Progenitor cell of endocrine pancreas (in vitro differentiated cells): Measurements from ENCODE around the gene TRIM44. TPM values are rescaled to one million over a fixed set of nuclear protein-coding genes. Genes with fewer than 3 reads are reported as not detected.

Source experiments
- DNase-seq: peaks from one replicate; pipeline ENCODE4 v3.0.0; 2021; ENCODE audit warnings: low spot score; ENCODE audit not compliant: unreplicated experiment
- H3K27ac Mint-ChIP-seq: 2 replicates; pipeline ENCODE4 v1.8.0; 2021; ENCODE audit warnings: mild to moderate bottlenecking, moderate library complexity, mixed read lengths
- H3K27me3 Mint-ChIP-seq: 2 replicates; pipeline ENCODE4 v1.8.0; 2021; ENCODE audit warnings: mixed read lengths
- H3K36me3 Mint-ChIP-seq: 2 replicates; pipeline ENCODE4 v1.8.0; 2022; ENCODE audit warnings: mixed read lengths; ENCODE audit not compliant: insufficient read depth
- H3K4me1 Mint-ChIP-seq: 2 replicates; pipeline ENCODE4 v1.8.0; 2021; ENCODE audit warnings: low read depth, mixed read lengths
- H3K4me3 Mint-ChIP-seq: 2 replicates; pipeline ENCODE4 v1.8.0; 2021; ENCODE audit warnings: low read depth, mild to moderate bottlenecking, moderate library complexity, mixed read lengths
- H3K9me3 Mint-ChIP-seq: 2 replicates; pipeline ENCODE4 v1.8.0; 2021; ENCODE audit warnings: low read depth, mixed read lengths
- long read RNA-seq: library from polyadenylated mRNA; unstranded; transcript quantifications from one replicate; pipeline ENCODE4 v2.0.0, GENCODE V29; 2020
- total RNA-seq: library from RNA; stranded (reverse); gene quantifications from 2 replicates; pipeline ENCODE4 v1.2.1, GENCODE V29; 2021
- TF ChIP-seq, protein P1 (sequence below): fragments of 200-600 bp; sonication (generic); IDR thresholded peaks from one replicate; pipeline ENCODE4 v1.5.0; 2021; ENCODE audit warnings: antibody characterized with exemption, mild to moderate bottlenecking; ENCODE audit not compliant: unreplicated experiment

The TRIM44 gene
- 60.1 and 65.1 TPM in 2 replicates for total RNA-seq
- long read RNA-seq, full-length matches to known transcripts: 15 of 39 reads
- long read RNA-seq, partial matches to known transcripts: 10 of 39 reads
- long read RNA-seq, other reads (novel, unspliced or antisense): 14 of 39 reads

- DNase-seq: peak; percentile 50
- Mint-ChIP-seq H3K36me3 (peaks cover 31% of the 10 kb centered on the region), H3K4me3 (peak within 1 kb of the TSS; percentile 93), H3K27me3 (peaks cover 9% of the 10 kb centered on the region), H3K27ac (peak within 1 kb of the TSS; percentile 96), H3K4me1 (peaks cover 14% of the 10 kb centered on the region), H3K9me3 (peaks cover 28% of the 10 kb centered on the region)
- TF ChIP-seq, protein P1, sequence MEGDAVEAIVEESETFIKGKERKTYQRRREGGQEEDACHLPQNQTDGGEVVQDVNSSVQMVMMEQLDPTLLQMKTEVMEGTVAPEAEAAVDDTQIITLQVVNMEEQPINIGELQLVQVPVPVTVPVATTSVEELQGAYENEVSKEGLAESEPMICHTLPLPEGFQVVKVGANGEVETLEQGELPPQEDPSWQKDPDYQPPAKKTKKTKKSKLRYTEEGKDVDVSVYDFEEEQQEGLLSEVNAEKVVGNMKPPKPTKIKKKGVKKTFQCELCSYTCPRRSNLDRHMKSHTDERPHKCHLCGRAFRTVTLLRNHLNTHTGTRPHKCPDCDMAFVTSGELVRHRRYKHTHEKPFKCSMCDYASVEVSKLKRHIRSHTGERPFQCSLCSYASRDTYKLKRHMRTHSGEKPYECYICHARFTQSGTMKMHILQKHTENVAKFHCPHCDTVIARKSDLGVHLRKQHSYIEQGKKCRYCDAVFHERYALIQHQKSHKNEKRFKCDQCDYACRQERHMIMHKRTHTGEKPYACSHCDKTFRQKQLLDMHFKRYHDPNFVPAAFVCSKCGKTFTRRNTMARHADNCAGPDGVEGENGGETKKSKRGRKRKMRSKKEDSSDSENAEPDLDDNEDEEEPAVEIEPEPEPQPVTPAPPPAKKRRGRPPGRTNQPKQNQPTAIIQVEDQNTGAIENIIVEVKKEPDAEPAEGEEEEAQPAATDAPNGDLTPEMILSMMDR: no peak
Observed at GRCh38 chr11:35662649-35663407, at the start of gene TRIM44. Gene TRIM44 (plus strand): TSS chr11:35662775. CDS start chr11:35663112, 337 bp downstream.

DNA sequence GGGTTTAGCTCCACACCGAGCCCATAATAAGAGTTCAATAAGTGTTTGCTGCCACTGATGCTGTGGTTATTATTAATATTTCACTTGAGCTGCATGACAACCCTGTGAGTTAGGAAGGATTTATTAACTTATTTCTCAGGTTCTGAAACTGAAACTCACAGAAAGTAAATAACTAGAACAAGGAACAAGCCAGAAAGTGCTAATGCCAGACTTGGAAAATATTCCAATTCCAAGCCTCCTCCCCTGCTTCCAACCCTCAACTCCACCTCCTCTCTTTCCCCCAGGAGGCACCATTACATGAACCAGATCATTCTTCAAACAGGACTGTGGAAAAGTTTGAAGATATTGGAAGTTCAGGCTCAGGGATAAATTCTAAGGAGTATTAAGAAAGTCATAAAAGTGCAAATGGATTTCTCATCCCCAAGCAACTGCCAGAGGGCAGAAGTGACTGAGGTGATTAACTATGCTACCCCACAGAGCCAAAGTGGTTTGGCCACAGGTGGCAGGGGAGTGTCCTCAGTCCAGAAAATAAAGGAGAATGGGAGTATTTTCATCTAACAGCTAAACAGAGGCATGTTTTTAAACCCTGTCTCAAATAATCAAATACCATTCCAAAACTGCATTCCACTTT is 47.5 kb upstream of the TRIM44 start:
- no peaks in the 10 kb centered on the region for H3K9me3 Mint-ChIP-seq
- H3K4me1 Mint-ChIP-seq: peaks cover 4% of the 10 kb centered on the region
- no peaks in the 10 kb centered on the region for H3K36me3 Mint-ChIP-seq
- H3K27ac Mint-ChIP-seq: no peak overlapping the region
- peaks cover 24% of the 10 kb centered on the region for H3K27me3 Mint-ChIP-seq
- TF ChIP-seq, protein P1: no peak
- no peak overlapping the region for H3K4me3 Mint-ChIP-seq
- DNase-seq: no peak

DNA sequence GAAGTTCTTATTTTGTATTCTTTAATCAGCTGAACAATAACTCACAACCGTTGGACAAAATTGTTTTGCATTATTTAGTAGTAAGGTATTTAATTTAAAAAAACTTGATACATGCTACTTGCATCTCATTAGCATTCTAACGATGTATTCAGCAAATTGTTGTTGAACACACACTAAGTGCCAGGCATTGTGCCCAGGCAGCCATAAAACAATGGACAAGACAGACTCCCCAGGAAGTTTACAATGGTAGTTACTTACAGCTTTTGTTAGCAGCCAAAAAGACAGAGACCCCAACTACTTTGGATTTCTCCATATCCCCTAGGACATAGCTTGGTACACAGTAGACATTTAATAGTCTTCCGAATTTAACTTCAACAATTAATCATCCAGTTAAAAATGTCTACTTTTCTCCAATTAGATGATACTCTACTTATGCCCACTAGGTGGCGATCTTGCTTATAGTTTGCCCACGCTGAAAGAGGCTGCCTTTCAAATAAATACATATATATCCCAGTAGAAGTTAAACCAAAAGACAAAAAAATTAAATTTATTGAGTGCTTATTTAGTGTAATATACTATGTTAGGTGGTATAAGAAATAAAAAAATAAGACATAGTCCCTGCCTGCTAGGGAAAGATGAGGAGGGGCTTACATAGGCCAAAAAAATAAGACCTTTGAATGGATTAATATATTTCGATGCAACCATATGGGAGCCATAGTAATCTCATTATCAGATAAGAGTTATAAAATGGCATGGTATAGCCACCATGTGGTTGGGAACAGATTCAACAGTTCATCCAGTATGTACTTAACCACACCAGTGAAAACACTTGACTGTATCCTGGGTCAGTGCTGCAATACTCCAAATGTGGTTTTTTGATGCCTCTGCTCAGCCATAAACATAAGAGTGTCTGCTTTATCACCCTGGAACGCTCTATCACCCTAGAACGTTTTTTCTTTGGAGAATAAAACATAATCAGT is 46.4 kb upstream of the TRIM44 start:
- DNase-seq: no peak
- Mint-ChIP-seq H3K27me3 (peaks cover 20% of the 10 kb centered on the region), H3K27ac (no peak overlapping the region), H3K9me3 (no peaks in the 10 kb centered on the region), H3K36me3 (no peaks in the 10 kb centered on the region), H3K4me3 (no peak overlapping the region), H3K4me1 (peaks cover 9% of the 10 kb centered on the region)
- TF ChIP-seq, protein P1: peak; percentile 90

DNA sequence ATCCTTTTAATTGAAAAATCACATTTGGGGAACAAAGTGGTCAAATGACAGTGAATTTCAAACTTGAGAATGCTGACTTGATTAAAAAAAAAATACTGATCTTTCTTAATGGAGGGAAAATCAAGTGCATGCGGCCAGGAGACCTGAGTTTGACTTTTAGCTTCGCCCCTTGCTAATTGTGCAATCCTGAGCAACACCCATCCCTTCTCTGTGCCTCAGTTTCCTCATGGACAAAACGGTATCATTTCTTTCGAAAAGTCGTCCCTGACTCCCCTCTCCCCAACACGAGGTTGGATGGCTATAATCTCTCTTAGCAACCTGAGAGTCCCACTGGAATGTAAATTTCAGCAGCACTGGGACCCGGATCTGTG is 45.3 kb upstream of the TRIM44 start:
- H3K9me3 Mint-ChIP-seq: no peaks in the 10 kb centered on the region
- TF ChIP-seq, protein P1: no peak
- H3K27me3 Mint-ChIP-seq: peaks cover 12% of the 10 kb centered on the region
- DNase-seq: no peak
- peak overlapping the region; percentile 88 for H3K27ac Mint-ChIP-seq
- H3K36me3 Mint-ChIP-seq: no peaks in the 10 kb centered on the region
- H3K4me3 Mint-ChIP-seq: peak overlapping the region; percentile 81
- H3K4me1 Mint-ChIP-seq: peaks cover 19% of the 10 kb centered on the region
